PC-3 (cell line): Measurements from ENCODE around the gene NLN. TPM values are rescaled to one million over a fixed set of nuclear protein-coding genes. Genes with fewer than 3 reads are reported as not detected.

Experiments
- ATAC-seq: fragments of 200-7000 bp; cut with Tn5 transposase; 2 replicates; pipeline ENCODE4 v1.9.1; 2020; ENCODE audit warnings: mild to moderate bottlenecking, moderate library complexity
- BruUV-seq: library from RNA; stranded (reverse); fragments of 400-500 nt; replicated peaks from 2 replicates; lab custom pipeline; 2021; lab: Mats Ljungman, UMichigan
- CTCF ChIA-PET: fragments of 300-600 bp; sonication (Branson Sonifier 250); formaldehyde crosslinking; loops from one replicate; lab custom pipeline; 2022; ENCODE audit warnings: antibody characterized with exemption; lab: Charles Lee
- POLR2A ChIA-PET: fragments of 300-600 bp; sonication (Branson Sonifier 250); formaldehyde crosslinking; loops from one replicate; lab custom pipeline; 2022; ENCODE audit warnings: antibody characterized with exemption; ENCODE audit not compliant: unreplicated experiment; lab: Charles Lee
- DNase-seq: peaks from one replicate; pipeline ENCODE4 v3.0.0-alpha.2; 2015
- H2AFZ ChIP-seq: fragments of 300-600 bp; sonication (generic); 2 replicates; pipeline ENCODE4 v1.6.0; 2016; ENCODE audit warnings: antibody characterized with exemption, low read length
- H3F3A ChIP-seq: fragments of 300-600 bp; sonication (generic); one replicate; pipeline ENCODE4 v1.6.0; 2017; ENCODE audit warnings: antibody characterized with exemption, low read length, control low read depth, mild to moderate bottlenecking; ENCODE audit not compliant: unreplicated experiment
- H3K27ac ChIP-seq: fragments of 300-600 bp; sonication (generic); 2 replicates; pipeline ENCODE4 v1.5.1; 2016; ENCODE audit warnings: mild to moderate bottlenecking, low read length
- H3K27me3 ChIP-seq: fragments of 300-600 bp; sonication (generic); 2 replicates; pipeline ENCODE4 v1.6.1; 2016; ENCODE audit warnings: low read length, mixed read lengths
- H3K36me3 ChIP-seq: fragments of 300-600 bp; sonication (generic); 2 replicates; pipeline ENCODE4 v1.6.1; 2016; ENCODE audit warnings: low read depth, mixed run types, low read length, mixed read lengths
- H3K4me1 ChIP-seq: fragments of 300-600 bp; sonication (generic); 2 replicates; pipeline ENCODE4 v1.5.1; 2016; ENCODE audit warnings: low read length; ENCODE audit not compliant: insufficient read depth
- H3K4me2 ChIP-seq: fragments of 300-600 bp; sonication (generic); 2 replicates; pipeline ENCODE4 v1.6.0; 2016; ENCODE audit warnings: low read length
- H3K4me3 ChIP-seq: fragments of 300-600 bp; sonication (generic); 2 replicates; pipeline ENCODE4 v1.5.1; 2016; ENCODE audit warnings: mild to moderate bottlenecking, low read length, mixed read lengths
- H3K79me2 ChIP-seq: fragments of 300-600 bp; sonication (generic); 2 replicates; pipeline ENCODE4 v1.6.1; 2017; ENCODE audit warnings: low read length, mixed read lengths
- H3K9ac ChIP-seq: fragments of 300-600 bp; sonication (generic); 2 replicates; pipeline ENCODE4 v1.6.0; 2016; ENCODE audit warnings: mild to moderate bottlenecking, low read length
- H3K9me2 ChIP-seq: fragments of 300-600 bp; sonication (generic); replicated peaks from 2 replicates; pipeline ENCODE4 v1.6.1; 2016; ENCODE audit warnings: mixed run types, low read length, mixed read lengths
- H3K9me3 ChIP-seq: fragments of 300-600 bp; sonication (generic); 2 replicates; pipeline ENCODE4 v1.6.1; 2016; ENCODE audit warnings: low read length, mixed read lengths
- H4K20me1 ChIP-seq: fragments of 300-600 bp; sonication (generic); 2 replicates; pipeline ENCODE4 v1.6.1; 2016; ENCODE audit warnings: low read length, mixed read lengths
- EZH2 ChIP-seq: fragments of 300-600 bp; sonication (generic); IDR thresholded peaks from one replicate; pipeline ENCODE4 v1.6.1; 2017; ENCODE audit warnings: antibody characterized with exemption, mild to moderate bottlenecking, low read length; ENCODE audit not compliant: unreplicated experiment
- EZH2phosphoT487 ChIP-seq: fragments of 300-600 bp; sonication (generic); IDR thresholded peaks from 2 replicates; pipeline ENCODE4 v1.6.1; 2018; ENCODE audit warnings: mild to moderate bottlenecking, antibody characterized with exemption, low read length, borderline replicate concordance
- intact Hi-C: fragments of 100-400 bp; cut with micrococcal nuclease; formaldehyde crosslinking; loops from 2 replicates; pipeline ENCODE4 v1.9.0; 2023
- total RNA-seq: library from RNA; depleted of rRNA; stranded (reverse); fragments of >200 nt; gene quantifications from 2 replicates; pipeline ENCODE4 v1.2.3, GENCODE V29; 2014
- TF ChIP-seq, protein P1 (sequence below): fragments of 300-600 bp; sonication (generic); conservative IDR thresholded peaks from 2 replicates; pipeline ENCODE4 v1.5.1; 2017; ENCODE audit warnings: antibody characterized with exemption, low read depth, mild to moderate bottlenecking, low read length

Gene NLN
- total RNA-seq, 1 experiment from 2014 or later: 13.6 TPM

DNA sequence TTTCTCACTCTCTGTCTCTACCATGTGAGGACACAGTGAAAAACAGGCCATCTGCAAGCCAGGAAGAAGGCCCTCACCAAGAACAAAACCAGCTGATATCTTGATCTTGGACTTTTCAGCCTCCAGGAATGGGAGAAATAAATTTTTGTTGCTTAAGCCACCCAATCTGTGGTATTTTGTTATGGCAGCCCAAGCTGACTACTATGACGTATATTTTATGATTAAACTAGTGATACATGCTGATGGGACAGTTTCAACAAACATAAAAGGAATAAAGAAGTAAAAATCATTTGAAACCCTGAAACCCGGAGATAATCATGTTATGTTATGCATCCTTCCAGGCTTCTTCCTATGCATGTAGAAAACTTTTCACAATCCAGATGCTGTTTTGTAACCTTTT, 132.9 kb downstream of the NLN start:
- no peaks in the 10 kb centered on the region for H3K9me3 ChIP-seq
- no peak overlapping the region for H3K4me3 ChIP-seq
- no peaks in the 10 kb centered on the region for H3K9me2 ChIP-seq
- no peaks in the 10 kb centered on the region for H3K36me3 ChIP-seq
- no peak overlapping the region for H3K9ac ChIP-seq
- TF ChIP-seq EZH2phosphoT487 (no peak), EZH2 (no peak)
- TF ChIP-seq, protein P1, sequence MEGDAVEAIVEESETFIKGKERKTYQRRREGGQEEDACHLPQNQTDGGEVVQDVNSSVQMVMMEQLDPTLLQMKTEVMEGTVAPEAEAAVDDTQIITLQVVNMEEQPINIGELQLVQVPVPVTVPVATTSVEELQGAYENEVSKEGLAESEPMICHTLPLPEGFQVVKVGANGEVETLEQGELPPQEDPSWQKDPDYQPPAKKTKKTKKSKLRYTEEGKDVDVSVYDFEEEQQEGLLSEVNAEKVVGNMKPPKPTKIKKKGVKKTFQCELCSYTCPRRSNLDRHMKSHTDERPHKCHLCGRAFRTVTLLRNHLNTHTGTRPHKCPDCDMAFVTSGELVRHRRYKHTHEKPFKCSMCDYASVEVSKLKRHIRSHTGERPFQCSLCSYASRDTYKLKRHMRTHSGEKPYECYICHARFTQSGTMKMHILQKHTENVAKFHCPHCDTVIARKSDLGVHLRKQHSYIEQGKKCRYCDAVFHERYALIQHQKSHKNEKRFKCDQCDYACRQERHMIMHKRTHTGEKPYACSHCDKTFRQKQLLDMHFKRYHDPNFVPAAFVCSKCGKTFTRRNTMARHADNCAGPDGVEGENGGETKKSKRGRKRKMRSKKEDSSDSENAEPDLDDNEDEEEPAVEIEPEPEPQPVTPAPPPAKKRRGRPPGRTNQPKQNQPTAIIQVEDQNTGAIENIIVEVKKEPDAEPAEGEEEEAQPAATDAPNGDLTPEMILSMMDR: no peak
- H3K4me1 ChIP-seq: peaks cover 17% of the 10 kb centered on the region
- no peaks in the 10 kb centered on the region for H3F3A ChIP-seq
- H3K27ac ChIP-seq: no peak overlapping the region
- ATAC-seq (no peak), DNase-seq (no peak)
- ChIA-PET POLR2A (no interaction called here), CTCF (no interaction called here)
- H3K27me3 ChIP-seq: no peaks in the 10 kb centered on the region
- intact Hi-C loops: loop anchor here (5.0 kb wide), 1 partner anchor 93 kb away; no protein-coding TSS in a partner anchor
- H4K20me1 ChIP-seq: no peaks in the 10 kb centered on the region
- BruUV-seq: no TSS peak
- no peak overlapping the region for H2AFZ ChIP-seq
- no peak overlapping the region for H3K4me2 ChIP-seq
- H3K79me2 ChIP-seq: no peaks in the 10 kb centered on the region

DNA sequence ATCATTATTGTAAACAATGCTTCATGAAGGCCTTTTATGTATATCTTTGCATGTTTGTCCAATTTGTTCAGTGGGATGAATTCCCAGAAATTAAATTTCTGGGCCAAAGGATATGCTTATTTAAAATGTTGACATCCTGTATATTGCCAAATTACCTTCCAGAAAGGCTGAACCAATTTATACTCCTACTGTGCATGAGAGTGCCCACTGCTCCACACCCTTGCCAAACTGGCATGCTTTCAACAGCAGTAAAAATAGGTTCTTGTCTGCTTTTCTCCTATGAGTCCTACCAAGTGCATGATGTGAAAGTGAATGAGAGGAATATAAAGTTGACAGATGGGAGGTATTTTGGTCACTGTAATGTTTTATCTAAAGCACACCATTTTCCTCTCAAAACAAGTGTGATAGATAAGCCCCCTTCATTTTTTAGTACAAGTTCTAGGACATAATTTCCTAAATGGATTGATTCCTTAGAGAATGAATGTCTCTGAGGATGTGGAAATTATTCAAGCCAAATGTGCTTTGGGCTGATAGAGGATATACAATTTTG, 133.8 kb downstream of the NLN start:
- POLR2A ChIA-PET: no interaction called here
- ATAC-seq (peak; percentile 86), DNase-seq (peak; percentile 57)
- Histone ChIP-seq H4K20me1 (no peaks in the 10 kb centered on the region), H3K4me1 (peaks cover 26% of the 10 kb centered on the region), H3K9ac (no peak overlapping the region), H3K4me2 (no peak overlapping the region), H3F3A (no peaks in the 10 kb centered on the region), H3K79me2 (no peaks in the 10 kb centered on the region), H2AFZ (no peak overlapping the region), H3K9me2 (no peaks in the 10 kb centered on the region), H3K27ac (peak overlapping the region; percentile 18; the same call in 1 of the 2 replicates), H3K9me3 (no peaks in the 10 kb centered on the region), H3K27me3 (no peaks in the 10 kb centered on the region), H3K36me3 (no peaks in the 10 kb centered on the region), H3K4me3 (no peak overlapping the region)
- intact Hi-C loops: loop anchor here (5.0 kb wide), 1 partner anchor 94 kb away; no protein-coding TSS in a partner anchor
- CTCF ChIA-PET: no interaction called here
- TF ChIP-seq EZH2phosphoT487: no peak
- TF ChIP-seq, protein P1: no peak
- TF ChIP-seq EZH2: no peak
- no TSS peak for BruUV-seq

GRCh38 chr5:65856520-65856919, 134.5 kb downstream of the NLN start:
- intact Hi-C loops: loop anchor here (5.0 kb wide), 1 partner anchor 94 kb away; no protein-coding TSS in a partner anchor

More at GRCh38 chr5:65856520-65856919, 134.5 kb downstream of the NLN start:
- no peaks in the 10 kb centered on the region for H3K36me3 ChIP-seq
- no peaks in the 10 kb centered on the region for H3K9me2 ChIP-seq
- H3F3A ChIP-seq: no peaks in the 10 kb centered on the region
- ATAC-seq (no peak), DNase-seq (no peak)
- TF ChIP-seq, protein P1: no peak
- TF ChIP-seq EZH2: no peak
- no peak for TF ChIP-seq EZH2phosphoT487
- no peaks in the 10 kb centered on the region for H3K79me2 ChIP-seq
- POLR2A ChIA-PET: no interaction called here
- no peak overlapping the region for H3K27ac ChIP-seq
- H3K9me3 ChIP-seq: no peaks in the 10 kb centered on the region
- CTCF ChIA-PET: no interaction called here
- H2AFZ ChIP-seq: no peak overlapping the region
- BruUV-seq: no TSS peak
- no peaks in the 10 kb centered on the region for H3K27me3 ChIP-seq
- H3K4me3 ChIP-seq: no peak overlapping the region
- H3K4me2 ChIP-seq: no peak overlapping the region
- no peaks in the 10 kb centered on the region for H4K20me1 ChIP-seq
- no peak overlapping the region for H3K9ac ChIP-seq
- peaks cover 30% of the 10 kb centered on the region for H3K4me1 ChIP-seq
